ENCODE measurements around the gene CDH5.

DNA sequence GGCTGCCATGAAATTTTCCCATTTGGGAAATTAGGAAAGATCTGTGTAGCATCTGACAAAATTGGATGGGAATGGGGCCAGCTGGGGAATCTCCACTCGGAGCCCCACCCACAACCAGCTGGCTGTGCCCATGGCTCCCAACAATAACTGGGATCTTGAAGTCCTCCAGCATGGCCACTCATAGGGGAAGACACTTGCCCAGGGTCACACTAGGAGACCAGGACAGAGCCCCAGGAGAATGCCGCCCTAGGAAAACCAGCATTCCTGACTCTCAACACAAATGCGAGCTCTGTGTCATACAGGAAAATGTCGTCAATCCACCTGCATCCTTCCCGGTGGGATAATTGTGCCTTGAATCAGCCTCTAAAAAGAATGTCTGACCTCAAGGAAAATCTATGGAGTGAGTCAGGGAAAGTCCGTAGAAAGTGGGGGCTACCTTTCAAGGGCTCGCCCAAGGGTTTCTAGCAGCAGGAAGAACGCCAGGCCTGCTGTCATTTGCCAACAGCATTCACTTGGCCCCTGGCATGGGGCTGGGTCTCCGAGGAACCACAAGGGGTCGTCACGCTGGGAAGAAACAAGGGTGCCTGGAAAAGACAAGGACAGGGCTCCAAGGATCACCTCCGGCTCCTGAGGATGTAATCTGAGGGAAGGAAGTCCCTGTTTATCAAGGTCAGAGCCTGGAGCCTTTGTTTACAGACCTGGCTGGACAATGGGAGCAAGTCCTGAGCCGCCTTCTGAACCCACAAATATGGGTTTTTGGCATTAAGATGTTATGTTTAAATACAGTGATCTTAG, 15.9 kb downstream of the CDH5 start:
- TF ChIP-seq, protein P1, sequence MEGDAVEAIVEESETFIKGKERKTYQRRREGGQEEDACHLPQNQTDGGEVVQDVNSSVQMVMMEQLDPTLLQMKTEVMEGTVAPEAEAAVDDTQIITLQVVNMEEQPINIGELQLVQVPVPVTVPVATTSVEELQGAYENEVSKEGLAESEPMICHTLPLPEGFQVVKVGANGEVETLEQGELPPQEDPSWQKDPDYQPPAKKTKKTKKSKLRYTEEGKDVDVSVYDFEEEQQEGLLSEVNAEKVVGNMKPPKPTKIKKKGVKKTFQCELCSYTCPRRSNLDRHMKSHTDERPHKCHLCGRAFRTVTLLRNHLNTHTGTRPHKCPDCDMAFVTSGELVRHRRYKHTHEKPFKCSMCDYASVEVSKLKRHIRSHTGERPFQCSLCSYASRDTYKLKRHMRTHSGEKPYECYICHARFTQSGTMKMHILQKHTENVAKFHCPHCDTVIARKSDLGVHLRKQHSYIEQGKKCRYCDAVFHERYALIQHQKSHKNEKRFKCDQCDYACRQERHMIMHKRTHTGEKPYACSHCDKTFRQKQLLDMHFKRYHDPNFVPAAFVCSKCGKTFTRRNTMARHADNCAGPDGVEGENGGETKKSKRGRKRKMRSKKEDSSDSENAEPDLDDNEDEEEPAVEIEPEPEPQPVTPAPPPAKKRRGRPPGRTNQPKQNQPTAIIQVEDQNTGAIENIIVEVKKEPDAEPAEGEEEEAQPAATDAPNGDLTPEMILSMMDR (IDR thresholded peaks at IDR 0.05) = no peak
- TF ChIP-seq POLR2A (IDR thresholded peaks at IDR 0.05) = no peak
